HG03095 (cell line): ENCODE results near the gene SHC1.
"Not testable (repeated sequence)": the region's sequence is repeated elsewhere in the genome, so short reads cannot be mapped to it uniquely, and the experiment has no call there.

ENCODE experiments used
- ATAC-seq: cut with Tn5 transposase; IDR thresholded peaks from one replicate; pipeline ENCODE4 v1.9.1; 2021; ENCODE audit warnings: moderate library complexity; ENCODE audit not compliant: unreplicated experiment

SHC1 gene

GRCh38 chr1:154996966-154997701, 26.6 kb upstream of the SHC1 start:
- no peak for ATAC-seq

GRCh38 chr1:154995301-154995983, 24.9 kb upstream of the SHC1 start:
- not testable (repeated sequence) for ATAC-seq

DNA sequence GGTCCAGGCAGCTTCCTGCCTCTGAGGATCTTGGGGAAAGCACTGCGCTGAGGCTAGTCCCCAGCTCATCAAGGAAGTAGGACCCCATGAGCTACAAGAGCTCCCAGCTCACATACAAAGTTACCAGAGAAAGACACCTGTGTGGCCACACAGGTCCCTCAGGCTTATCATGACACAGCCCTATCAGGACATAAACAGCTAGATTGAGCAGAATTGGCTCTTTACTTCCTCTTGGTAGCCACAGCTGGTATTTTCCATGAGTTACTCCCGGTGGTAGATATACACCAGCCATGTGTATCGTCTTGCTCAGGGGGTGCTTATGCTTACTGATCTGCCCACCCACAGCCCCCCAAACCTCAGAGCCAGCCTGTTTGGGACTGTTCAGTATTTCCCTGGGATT, 24.0 kb upstream of the SHC1 start:
- no peak for ATAC-seq

- no peak for ATAC-seq
Observed at GRCh38 chr1:154994269-154994587, 23.7 kb upstream of the SHC1 start.

GRCh38 chr1:154993572-154994268, 23.2 kb upstream of the SHC1 start, which contains the start of gene LENEP:
Gene LENEP (plus strand): TSS chr1:154993586. CDS start chr1:154993608, 22 bp downstream.
- ATAC-seq, result no peak

GRCh38 chr1:154992721-154993571, 22.4 kb upstream of the SHC1 start:
- no peak for ATAC-seq

DNA sequence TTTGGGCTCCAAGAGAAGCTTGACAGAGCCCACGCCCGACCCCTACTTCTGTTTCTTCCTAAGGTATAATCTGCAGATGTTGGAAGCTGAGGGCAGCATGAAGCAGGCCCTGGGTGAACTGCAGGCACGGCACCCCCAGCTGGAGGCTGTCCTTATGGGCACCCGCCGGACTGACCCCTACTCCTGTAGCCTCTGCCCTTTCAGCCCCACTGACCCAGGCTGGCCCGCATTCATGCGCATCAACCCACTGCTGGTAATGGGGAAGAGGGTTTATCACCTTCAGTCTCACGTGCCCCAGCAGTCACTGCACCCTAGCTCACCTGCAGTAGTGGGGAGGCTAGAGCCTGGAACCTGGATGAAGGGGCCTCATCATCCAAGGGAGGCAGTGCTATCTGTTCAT, 19.7 kb upstream of the SHC1 start:
- ATAC-seq, result no peak

GRCh38 chr1:154989195-154989860, 18.8 kb upstream of the SHC1 start:
- no peak for ATAC-seq

DNA sequence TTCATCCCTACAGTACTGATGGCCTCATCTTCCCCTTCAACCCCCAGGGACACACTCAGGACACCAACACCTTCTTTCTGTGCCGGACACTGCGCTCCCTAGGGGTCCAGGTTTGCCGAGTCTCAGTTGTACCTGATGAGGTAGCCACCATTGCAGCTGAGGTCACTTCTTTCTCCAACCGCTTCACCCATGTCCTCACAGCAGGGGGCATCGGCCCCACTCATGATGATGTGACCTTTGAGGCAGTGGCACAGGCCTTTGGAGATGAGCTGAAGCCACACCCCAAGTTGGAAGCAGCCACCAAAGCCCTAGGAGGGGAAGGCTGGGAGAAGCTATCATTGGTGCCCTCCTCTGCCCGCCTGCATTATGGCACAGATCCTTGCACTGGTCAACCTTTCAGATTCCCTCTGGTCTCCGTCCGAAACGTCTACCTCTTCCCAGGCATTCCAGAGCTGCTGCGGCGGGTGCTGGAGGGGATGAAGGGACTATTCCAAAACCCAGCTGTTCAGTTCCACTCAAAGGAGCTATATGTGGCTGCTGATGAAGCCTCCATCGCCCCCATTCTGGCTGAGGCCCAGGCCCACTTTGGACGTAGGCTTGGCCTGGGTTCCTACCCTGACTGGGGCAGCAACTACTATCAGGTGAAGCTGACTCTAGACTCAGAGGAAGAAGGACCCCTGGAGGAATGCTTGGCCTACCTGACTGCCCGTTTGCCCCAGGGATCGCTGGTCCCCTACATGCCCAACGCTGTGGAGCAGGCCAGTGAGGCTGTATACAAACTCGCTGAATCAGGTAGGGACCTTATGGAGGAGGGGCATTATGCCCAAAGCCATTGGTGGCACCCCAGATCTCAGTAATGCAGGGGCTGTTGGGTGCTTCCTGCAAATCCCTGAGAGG, 17.8 kb upstream of the SHC1 start:
- ATAC-seq, result no peak

DNA sequence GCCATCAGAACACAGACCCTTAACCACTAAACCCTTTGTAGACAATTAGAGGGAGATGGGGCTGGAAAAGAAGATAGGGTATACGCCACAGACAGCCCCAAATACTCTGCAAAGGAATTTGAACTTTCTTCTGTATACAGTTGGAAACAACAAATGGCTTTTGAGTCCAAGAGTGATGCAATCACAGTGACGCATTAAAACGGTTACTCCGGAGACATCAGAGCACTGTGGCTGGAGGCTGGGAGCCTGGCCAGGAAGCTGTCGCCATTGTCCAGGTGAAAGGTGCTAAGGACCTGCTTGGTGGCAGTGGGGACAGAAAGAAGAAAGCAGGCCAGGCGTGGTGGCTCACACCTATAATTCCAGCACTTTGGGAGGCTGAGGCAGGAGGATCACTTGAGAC, 16.8 kb upstream of the SHC1 start:
- no peak for ATAC-seq

GRCh38 chr1:154986736-154987135, 16.2 kb upstream of the SHC1 start:
- not testable (repeated sequence) for ATAC-seq

GRCh38 chr1:154983776-154984466, 13.4 kb upstream of the SHC1 start:
- ATAC-seq, result no peak

DNA sequence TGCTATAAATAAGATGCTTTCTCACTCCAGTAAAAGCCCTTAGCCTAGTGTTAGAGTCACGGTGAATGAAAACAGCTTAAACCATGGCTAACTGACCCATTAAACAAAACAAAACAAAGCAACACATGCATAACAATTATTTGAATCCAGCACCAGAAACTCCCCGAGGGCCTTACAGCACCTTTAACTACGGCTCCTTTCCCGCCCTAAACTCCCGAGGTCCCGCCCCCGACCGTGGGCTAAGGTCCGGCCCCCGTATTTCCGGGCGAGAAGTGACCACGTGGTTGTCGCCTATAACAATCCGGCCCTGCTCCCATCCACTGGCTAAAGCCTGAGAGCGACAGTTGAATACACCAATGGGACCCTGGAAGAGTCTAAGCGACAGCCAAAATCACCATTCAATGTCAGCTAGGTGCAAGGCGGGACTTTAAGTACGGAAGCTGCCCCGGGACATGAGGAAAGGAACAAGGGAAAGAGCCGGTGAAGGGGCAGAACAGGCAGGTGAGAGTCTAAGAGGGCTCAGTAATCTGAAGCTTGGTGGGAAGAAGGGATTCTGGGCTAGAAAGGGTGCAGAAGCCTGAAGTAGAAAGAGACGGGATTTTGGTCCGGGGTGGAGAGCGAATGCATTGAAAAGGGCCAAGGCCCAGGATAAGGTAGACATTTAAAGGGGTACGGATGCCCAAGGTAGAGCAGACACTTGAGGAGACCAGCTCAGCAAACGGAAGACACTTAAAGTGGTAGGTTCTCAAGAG, 12.5 kb upstream of the SHC1 start, which contains the start of gene FLAD1:
TSS of gene FLAD1 (plus strand) at position 448 of the 752 bp plus-strand sequence. CDS start 351 bp downstream, outside the sequence.
- ATAC-seq, result peak; percentile 97

DNA sequence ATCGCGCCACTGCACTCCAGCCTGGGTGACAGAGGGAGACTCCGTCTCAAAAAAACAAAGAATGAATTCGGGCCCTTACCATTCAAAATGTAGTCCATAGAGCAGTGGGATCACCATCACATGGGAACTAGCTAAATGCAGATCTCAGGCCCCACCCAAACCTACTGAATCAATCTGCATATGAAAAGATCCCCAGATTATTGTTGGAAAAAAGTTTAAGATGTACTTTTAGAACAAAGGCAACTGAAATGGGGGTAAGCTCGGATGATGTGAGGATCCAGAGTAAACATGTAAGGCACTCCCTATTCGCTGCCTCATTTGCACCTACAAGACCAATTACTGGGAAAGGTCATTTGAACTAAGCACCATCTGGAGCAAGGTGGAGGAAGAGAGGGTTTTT, 11.8 kb upstream of the SHC1 start:
- no peak for ATAC-seq

- no peak for ATAC-seq
Observed at GRCh38 chr1:154978360-154978759, 7.8 kb upstream of the SHC1 start.

DNA sequence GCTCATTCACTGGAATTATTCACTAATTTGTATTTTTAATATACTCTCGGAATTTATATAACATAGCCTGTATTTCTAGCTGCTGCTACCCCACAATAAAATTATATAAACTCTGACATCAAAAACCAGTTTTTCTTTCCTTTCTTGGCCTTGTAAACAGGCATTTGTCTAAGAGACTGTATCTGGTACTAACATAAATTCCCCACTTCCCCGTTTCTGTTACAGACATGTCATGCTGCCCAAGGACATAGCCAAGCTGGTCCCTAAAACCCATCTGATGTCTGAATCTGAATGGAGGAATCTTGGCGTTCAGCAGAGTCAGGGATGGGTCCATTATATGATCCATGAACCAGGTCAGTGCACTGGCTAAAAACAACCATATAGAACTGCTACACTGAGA, 7.2 kb upstream of the SHC1 start:
- ATAC-seq, result not testable (repeated sequence)

DNA sequence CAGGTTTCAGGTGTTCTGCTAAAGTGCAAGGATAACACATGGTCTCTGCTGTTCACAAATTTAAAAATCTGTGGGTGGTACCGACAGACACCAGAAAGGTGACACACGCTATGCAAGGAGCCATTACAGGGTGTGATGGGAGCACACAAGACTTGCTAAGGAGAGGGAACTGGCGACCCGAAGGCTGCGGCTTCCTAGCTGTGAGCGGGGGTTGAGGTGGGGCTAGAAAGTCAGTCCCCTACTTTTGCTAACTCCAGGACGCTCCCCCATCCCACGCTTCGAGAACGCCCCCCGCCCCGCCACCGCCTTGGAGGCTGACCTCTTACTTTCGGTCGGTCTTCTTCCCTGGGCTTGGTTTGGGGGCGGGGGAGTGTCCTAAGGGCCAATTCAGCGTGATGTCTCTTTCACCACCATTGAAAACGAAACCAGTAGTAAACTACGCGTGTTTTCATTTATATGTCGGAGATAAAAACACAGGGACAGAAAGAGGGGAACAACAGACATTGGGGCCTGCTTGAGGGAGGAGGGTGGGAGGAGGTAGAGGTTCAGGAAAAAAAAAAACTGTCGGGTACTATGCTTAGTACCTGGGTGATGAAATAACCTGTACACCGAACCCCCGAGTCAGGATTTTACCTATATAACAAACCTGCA, 5.0 kb upstream of the SHC1 start:
- ATAC-seq, result no peak
